22Rv1 (cell line): ENCODE results near the gene ACOT7.

Experiments
- H3K27ac ChIP-seq: fragments of 450-650 bp; 2 replicates; pipeline ENCODE4 v1.5.1; 2017
- ZFX ChIP-seq: fragments of 450-650 bp; IDR thresholded peaks from 2 replicates; pipeline ENCODE4 v1.6.1; 2017; ENCODE audit warnings: antibody characterized with exemption, borderline replicate concordance
- TF ChIP-seq, protein P1 (sequence below): fragments of 450-650 bp; IDR thresholded peaks from 2 replicates; pipeline ENCODE4 v1.5.1; 2017; ENCODE audit warnings: mild to moderate bottlenecking

ACOT7 gene

DNA sequence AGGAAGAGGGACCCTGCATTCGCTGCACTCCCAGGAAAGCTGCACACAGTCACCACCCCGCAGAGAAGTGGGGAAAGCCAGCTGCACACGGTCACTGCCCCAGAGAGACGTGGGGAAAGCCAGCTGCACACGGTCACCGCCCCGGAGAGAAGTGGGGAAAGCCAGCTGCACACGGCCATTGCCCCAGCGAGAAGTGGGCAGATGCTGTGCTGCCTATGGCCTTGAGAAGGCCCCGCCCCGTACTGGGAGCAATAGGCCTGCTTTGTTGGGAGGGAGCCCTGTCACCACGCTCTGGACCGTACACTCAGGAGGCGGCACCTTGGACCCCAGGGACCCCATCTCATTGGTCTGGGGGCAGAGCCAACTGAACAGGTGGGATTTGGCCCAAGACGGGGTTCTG, 128.4 kb downstream of the ACOT7 start:
- H3K27ac ChIP-seq = no peak overlapping the region
- TF ChIP-seq, protein P1, sequence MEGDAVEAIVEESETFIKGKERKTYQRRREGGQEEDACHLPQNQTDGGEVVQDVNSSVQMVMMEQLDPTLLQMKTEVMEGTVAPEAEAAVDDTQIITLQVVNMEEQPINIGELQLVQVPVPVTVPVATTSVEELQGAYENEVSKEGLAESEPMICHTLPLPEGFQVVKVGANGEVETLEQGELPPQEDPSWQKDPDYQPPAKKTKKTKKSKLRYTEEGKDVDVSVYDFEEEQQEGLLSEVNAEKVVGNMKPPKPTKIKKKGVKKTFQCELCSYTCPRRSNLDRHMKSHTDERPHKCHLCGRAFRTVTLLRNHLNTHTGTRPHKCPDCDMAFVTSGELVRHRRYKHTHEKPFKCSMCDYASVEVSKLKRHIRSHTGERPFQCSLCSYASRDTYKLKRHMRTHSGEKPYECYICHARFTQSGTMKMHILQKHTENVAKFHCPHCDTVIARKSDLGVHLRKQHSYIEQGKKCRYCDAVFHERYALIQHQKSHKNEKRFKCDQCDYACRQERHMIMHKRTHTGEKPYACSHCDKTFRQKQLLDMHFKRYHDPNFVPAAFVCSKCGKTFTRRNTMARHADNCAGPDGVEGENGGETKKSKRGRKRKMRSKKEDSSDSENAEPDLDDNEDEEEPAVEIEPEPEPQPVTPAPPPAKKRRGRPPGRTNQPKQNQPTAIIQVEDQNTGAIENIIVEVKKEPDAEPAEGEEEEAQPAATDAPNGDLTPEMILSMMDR = no peak
- no peak for TF ChIP-seq ZFX

DNA sequence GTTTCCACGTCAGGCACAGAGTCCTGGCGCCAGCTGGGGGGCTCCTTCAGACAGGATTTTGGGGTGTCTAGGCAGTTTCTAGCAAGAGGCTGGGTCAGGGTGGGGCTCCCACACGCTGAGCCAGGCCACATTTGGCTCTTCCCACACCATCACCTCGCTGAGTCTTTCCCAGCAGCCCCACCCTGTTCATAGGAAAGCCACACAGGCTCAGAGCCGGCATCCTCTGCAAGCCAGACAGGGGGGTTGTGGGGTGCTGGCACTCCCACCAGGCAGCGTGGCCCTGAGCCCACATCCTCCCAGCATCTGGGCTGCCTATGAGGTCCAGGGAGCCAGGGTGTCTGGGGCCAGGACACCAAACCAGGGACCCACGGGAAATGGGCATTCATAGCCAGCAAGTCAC, 129.9 kb downstream of the ACOT7 start:
- no peak for TF ChIP-seq ZFX
- TF ChIP-seq, protein P1 = no peak
- no peak overlapping the region for H3K27ac ChIP-seq

DNA sequence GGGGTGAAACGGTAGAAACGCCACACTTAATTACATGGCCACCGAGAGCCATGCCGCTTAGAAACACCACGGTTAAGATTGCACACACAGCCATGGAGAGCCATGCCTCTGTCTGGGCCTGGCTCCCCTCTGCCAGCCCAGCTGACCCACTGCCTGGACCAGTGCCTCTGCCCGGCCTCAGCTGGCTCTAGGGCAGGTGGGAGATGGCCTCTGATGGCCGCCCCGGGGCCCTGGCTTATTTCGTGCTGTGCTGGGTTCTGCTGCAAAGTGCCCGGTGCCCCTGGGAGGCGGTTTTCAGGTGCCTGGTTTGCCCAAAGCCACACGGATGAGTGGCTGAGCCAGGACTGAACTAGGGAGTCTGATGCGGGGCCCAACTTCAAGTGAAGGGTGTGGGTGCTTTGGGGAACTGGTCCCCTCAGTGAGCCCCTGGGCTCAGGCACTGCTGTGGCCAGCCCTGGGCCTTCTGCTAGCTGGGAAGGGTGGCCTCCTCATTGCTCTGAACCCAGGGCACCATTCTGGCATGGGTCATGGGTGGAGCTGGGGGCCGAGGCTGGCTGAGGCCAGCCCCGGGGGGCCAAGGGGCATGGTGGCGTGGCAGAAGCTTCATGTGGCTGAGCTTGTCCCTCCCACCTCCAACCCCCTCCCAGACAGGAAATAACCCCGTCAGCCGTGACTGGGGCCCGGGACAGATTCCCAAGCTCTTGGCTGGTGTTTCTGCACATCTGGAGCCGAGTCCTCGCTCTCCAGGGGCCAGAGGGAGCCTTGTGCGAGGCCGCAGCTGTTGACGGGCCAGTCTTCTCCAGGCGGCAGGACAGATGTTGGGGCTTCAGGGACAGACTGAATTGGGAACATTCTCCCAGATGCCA, 130.8 kb downstream of the ACOT7 start:
- H3K27ac ChIP-seq = no peak overlapping the region
- no peak for TF ChIP-seq ZFX
- TF ChIP-seq, protein P1 = no peak

DNA sequence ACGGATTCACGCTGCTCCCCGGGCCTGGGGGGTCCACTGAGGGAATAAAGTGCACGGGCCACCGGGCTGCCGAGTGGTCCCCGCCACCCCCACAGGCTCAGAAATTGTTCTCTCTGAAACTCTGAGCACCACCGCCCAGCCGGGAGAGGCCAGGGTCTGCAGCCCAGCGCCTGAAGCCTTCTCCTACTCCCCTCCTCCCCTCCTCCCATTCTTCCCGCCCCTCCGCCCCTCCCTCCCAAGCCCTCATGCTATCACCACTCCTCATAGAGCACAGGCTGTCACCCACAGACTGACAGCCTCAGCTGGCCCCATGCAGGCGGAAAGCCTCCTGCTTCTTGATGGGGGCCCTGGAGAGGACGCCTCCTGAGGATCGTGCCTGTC, 132.0 kb downstream of the ACOT7 start:
- H3K27ac ChIP-seq = no peak overlapping the region
- no peak for TF ChIP-seq ZFX
- TF ChIP-seq, protein P1 = no peak

DNA sequence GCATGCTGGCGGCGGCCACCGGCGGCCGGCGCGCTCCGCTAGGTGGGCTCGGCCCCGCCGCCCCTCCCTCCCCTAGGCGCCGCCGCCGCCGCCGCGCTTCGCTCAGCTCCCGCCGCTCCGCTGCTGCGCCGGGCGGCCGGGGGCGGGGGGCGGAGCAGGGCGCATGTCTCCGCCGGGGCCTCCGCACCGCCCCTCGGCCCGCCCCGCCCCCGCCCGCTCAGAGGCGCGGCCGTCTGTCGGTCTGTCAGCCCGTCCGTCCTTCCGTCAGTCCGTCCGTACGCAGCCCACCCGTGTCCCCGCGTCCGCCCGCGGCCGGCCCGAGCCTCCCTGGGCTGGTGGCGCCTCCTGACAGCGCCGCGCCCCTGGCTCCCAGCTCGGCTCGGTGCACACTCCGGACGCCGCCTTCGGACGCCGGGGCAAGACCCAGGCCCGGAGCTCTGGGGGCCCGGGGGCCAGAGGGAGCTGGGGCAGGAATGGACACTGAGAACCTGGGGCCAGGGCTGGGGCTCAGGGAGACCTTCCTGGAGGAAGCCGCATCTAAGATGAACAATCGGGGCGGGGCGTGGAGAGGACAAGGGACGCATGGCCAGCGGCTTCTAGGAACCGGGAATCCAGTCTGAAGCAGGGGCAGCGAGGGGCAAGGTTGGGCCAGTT, 132.5 kb downstream of the ACOT7 start, which contains the start of gene GPR153:
TSS of gene GPR153 (minus strand) at position 138 of the 654 bp plus-strand sequence. CDS start 6,193 bp downstream, outside the sequence.
- TF ChIP-seq ZFX = no peak
- TF ChIP-seq, protein P1 = no peak
- H3K27ac ChIP-seq = no peak within 1 kb of the TSS

DNA sequence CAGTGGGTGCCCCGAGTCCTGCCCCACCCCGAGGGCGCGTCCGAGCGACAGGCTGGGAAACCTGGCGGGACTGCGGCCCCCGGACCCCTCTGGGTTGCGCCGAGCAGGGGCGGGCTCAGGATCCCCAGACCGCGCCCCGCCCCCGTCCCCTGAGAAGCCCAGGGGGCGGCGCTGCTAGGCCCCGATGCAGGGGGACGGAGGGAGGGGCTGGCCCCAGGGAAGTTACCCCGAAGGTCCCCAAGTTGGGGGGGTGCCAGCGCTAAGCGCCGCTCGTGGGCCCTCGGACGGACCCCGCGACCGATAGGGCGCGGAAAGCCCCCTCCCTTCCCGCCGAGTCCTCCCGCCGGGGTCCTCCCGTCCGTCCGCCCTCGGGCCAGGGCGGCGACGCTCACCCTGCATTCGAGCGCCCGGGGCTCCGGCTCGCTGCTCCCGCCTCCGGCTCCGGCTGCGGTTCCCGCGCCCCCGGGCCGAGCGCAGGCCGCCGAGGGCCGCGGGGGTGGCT, 133.1 kb downstream of the ACOT7 start:
- TF ChIP-seq, protein P1 = no peak
- no peak for TF ChIP-seq ZFX
- H3K27ac ChIP-seq = no peak overlapping the region
